ENCODE measurements around the gene LRRC26. TPM values are rescaled to one million over a fixed set of nuclear protein-coding genes. Genes with fewer than 3 reads are reported as not detected.

Gene LRRC26
- total and polyA plus RNA-seq, 2 of the 13 experiments (the other 11 are each of a cell fraction or from before 2014, with no cell fraction given): not detected

- 0 out of 2 replicates have a peak, but pooled peaks have one; percentile 44 for TF ChIP-seq SNAI1 (CRISPR knock-in tag; IDR thresholded peaks at IDR 0.05; ENCODE audit: borderline replicate concordance)
- TF ChIP-seq NFAT5 (CRISPR knock-in tag; IDR thresholded peaks at IDR 0.05): peak; percentile 24; the same call in 1 of the 2 replicates
- TF ChIP-seq MIXL1 (CRISPR knock-in tag; IDR thresholded peaks at IDR 0.05): no peak
- TF ChIP-seq ZFP1 (CRISPR knock-in tag; IDR thresholded peaks at IDR 0.05): no peak
- TF ChIP-seq SNRNP70 (IDR thresholded peaks at IDR 0.05; ENCODE audit: low read depth, low read length): no peak
- 0 out of 2 replicates have a peak, but pooled peaks have one; percentile 53 for TF ChIP-seq REL (CRISPR knock-in tag; conservative IDR thresholded peaks at IDR 0.05)
- TF ChIP-seq FOSL2 (CRISPR knock-in tag; IDR thresholded peaks at IDR 0.05): no peak
- peak; percentile 86 for TF ChIP-seq GATAD1 (CRISPR knock-in tag; IDR thresholded peaks at IDR 0.05)
- peak; percentile 37; the same call in 1 of the 2 replicates for TF ChIP-seq TGIF2 (CRISPR knock-in tag; IDR thresholded peaks at IDR 0.05)
- TF ChIP-seq YEATS2 (CRISPR knock-in tag; IDR thresholded peaks at IDR 0.05; ENCODE audit: borderline replicate concordance): peak; percentile 58; the same call in 1 of the 2 replicates
- TF ChIP-seq ZSCAN9 (CRISPR knock-in tag; IDR thresholded peaks at IDR 0.05; ENCODE audit: borderline replicate concordance): no peak; the same call in 1 of the 2 replicates
- no peak for TF ChIP-seq ZNF230 (CRISPR knock-in tag; IDR thresholded peaks at IDR 0.05)
- no peak for TF ChIP-seq TBP (CRISPR knock-in tag; IDR thresholded peaks at IDR 0.05)
- peak; percentile 68 for TF ChIP-seq DR1 (CRISPR knock-in tag; IDR thresholded peaks at IDR 0.05)
- TF ChIP-seq, protein P1, sequence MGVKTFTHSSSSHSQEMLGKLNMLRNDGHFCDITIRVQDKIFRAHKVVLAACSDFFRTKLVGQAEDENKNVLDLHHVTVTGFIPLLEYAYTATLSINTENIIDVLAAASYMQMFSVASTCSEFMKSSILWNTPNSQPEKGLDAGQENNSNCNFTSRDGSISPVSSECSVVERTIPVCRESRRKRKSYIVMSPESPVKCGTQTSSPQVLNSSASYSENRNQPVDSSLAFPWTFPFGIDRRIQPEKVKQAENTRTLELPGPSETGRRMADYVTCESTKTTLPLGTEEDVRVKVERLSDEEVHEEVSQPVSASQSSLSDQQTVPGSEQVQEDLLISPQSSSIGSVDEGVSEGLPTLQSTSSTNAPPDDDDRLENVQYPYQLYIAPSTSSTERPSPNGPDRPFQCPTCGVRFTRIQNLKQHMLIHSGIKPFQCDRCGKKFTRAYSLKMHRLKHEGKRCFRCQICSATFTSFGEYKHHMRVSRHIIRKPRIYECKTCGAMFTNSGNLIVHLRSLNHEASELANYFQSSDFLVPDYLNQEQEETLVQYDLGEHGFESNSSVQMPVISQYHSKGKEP (CRISPR knock-in tag; IDR thresholded peaks at IDR 0.05): no peak
- TF ChIP-seq, protein P2, sequence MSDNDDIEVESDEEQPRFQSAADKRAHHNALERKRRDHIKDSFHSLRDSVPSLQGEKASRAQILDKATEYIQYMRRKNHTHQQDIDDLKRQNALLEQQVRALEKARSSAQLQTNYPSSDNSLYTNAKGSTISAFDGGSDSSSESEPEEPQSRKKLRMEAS (IDR thresholded peaks at IDR 0.05): peak; percentile 83
- no peak; the same call in 1 of the 2 replicates for TF ChIP-seq ZNF124 (CRISPR knock-in tag; IDR thresholded peaks at IDR 0.05)
- peak; percentile 100 for TF ChIP-seq HNRNPLL (IDR thresholded peaks at IDR 0.05; ENCODE audit: low read depth, low read length, poor library complexity, severe bottlenecking)
- no peak for TF ChIP-seq ZFAT (CRISPR knock-in tag; conservative IDR thresholded peaks at IDR 0.05)
- TF ChIP-seq, protein P3, sequence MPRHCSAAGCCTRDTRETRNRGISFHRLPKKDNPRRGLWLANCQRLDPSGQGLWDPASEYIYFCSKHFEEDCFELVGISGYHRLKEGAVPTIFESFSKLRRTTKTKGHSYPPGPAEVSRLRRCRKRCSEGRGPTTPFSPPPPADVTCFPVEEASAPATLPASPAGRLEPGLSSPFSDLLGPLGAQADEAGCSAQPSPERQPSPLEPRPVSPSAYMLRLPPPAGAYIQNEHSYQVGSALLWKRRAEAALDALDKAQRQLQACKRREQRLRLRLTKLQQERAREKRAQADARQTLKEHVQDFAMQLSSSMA (CRISPR knock-in tag; IDR thresholded peaks at IDR 0.05): no peak
- no peak for TF ChIP-seq ZNF296 (CRISPR knock-in tag; conservative IDR thresholded peaks at IDR 0.05)
- no peak for TF ChIP-seq CAMTA2 (CRISPR knock-in tag; IDR thresholded peaks at IDR 0.05; ENCODE audit: borderline replicate concordance)
- peak; percentile 45 for TF ChIP-seq NKX3-1 (CRISPR knock-in tag; IDR thresholded peaks at IDR 0.05)
Measured at GRCh38 chr9:137129456-137130175, 40.2 kb downstream of the LRRC26 start (continued).

Data from HepG2 (cell line).